KMS-11 (cell line): ENCODE measurements around the gene CDRT4.

ENCODE experiments used
- H2AFZ ChIP-seq: fragments of 200-600 bp; sonication (generic); 2 replicates; pipeline ENCODE4 v1.6.1; 2016; ENCODE audit warnings: antibody characterized with exemption, mixed run types, low read depth
- H3K27ac ChIP-seq: fragments of 200-600 bp; sonication (generic); 2 replicates; pipeline ENCODE4 v1.6.1; 2016; ENCODE audit warnings: mild to moderate bottlenecking, mixed run types
- H3K27me3 ChIP-seq: fragments of 200-600 bp; sonication (generic); 2 replicates; pipeline ENCODE4 v1.6.1; 2017; ENCODE audit warnings: mild to moderate bottlenecking, low read depth, mixed run types, moderate library complexity; ENCODE audit not compliant: insufficient read depth
- H3K36me3 ChIP-seq: fragments of 200-600 bp; sonication (generic); 2 replicates; pipeline ENCODE4 v1.6.1; 2017; ENCODE audit warnings: mild to moderate bottlenecking, mixed run types; ENCODE audit not compliant: insufficient read depth
- H3K4me1 ChIP-seq: fragments of 200-600 bp; sonication (generic); 2 replicates; pipeline ENCODE4 v1.6.1; 2016; ENCODE audit warnings: mild to moderate bottlenecking, low read depth, mixed run types; ENCODE audit not compliant: poor library complexity, severe bottlenecking
- H3K4me2 ChIP-seq: fragments of 200-600 bp; sonication (generic); 2 replicates; pipeline ENCODE4 v1.7.0; 2016; ENCODE audit warnings: mild to moderate bottlenecking, mixed run types
- H3K4me3 ChIP-seq: fragments of 200-600 bp; sonication (generic); IDR thresholded peaks from 2 replicates; pipeline ENCODE4 v1.6.1; 2017; ENCODE audit warnings: low read depth, low read length, mixed read lengths; ENCODE audit not compliant: insufficient read depth
- H3K79me2 ChIP-seq: fragments of 200-600 bp; sonication (generic); 2 replicates; pipeline ENCODE4 v1.6.1; 2016; ENCODE audit warnings: low read depth, mixed run types; ENCODE audit not compliant: insufficient read depth
- H3K9ac ChIP-seq: fragments of 200-600 bp; sonication (generic); 2 replicates; pipeline ENCODE4 v1.6.1; 2016; ENCODE audit warnings: mild to moderate bottlenecking, mixed run types
- H4K20me1 ChIP-seq: fragments of 200-600 bp; sonication (generic); 2 replicates; pipeline ENCODE4 v1.6.1; 2016; ENCODE audit warnings: mild to moderate bottlenecking, mixed run types; ENCODE audit not compliant: insufficient read depth
- CTCF ChIP-seq: fragments of 200-600 bp; sonication (generic); conservative IDR thresholded peaks from 2 replicates; pipeline ENCODE4 v1.6.1; 2017; ENCODE audit warnings: low read depth, mild to moderate bottlenecking, antibody characterized with exemption, low read length, moderate library complexity, mixed read lengths

Gene CDRT4

GRCh38 chr17:15485045-15485444 lies 17.6 kb upstream of the CDRT4 start:
- no peak overlapping the region for H2AFZ ChIP-seq
- TF ChIP-seq CTCF, result no peak
- H3K9ac ChIP-seq, result no peak overlapping the region
- no peaks in the 10 kb centered on the region for H3K79me2 ChIP-seq
- no peak overlapping the region for H3K27ac ChIP-seq
- H3K4me1 ChIP-seq, result no peaks in the 10 kb centered on the region
- no peaks in the 10 kb centered on the region for H4K20me1 ChIP-seq
- no peaks in the 10 kb centered on the region for H3K36me3 ChIP-seq
- no peak overlapping the region for H3K4me3 ChIP-seq
- H3K4me2 ChIP-seq, result no peak overlapping the region
- no peaks in the 10 kb centered on the region for H3K27me3 ChIP-seq

- Histone ChIP-seq H3K9ac (no peak overlapping the region), H3K79me2 (no peaks in the 10 kb centered on the region), H3K27ac (no peak overlapping the region), H3K4me2 (no peak overlapping the region), H3K4me3 (no peak overlapping the region), H3K27me3 (no peaks in the 10 kb centered on the region), H3K36me3 (no peaks in the 10 kb centered on the region), H2AFZ (no peak overlapping the region), H3K4me1 (no peaks in the 10 kb centered on the region), H4K20me1 (no peaks in the 10 kb centered on the region)
- TF ChIP-seq CTCF, result no peak
Measured at GRCh38 chr17:15483431-15483830, 16.0 kb upstream of the CDRT4 start.

GRCh38 chr17:15482476-15482875 lies 15.1 kb upstream of the CDRT4 start:
- H3K4me2 ChIP-seq, result no peak overlapping the region
- no peak overlapping the region for H3K9ac ChIP-seq
- H3K36me3 ChIP-seq, result no peaks in the 10 kb centered on the region
- no peaks in the 10 kb centered on the region for H4K20me1 ChIP-seq
- H3K4me3 ChIP-seq, result no peak overlapping the region
- no peak overlapping the region for H3K27ac ChIP-seq
- H3K79me2 ChIP-seq, result no peaks in the 10 kb centered on the region
- no peak overlapping the region for H2AFZ ChIP-seq
- H3K27me3 ChIP-seq, result no peaks in the 10 kb centered on the region
- H3K4me1 ChIP-seq, result no peaks in the 10 kb centered on the region
- no peak for TF ChIP-seq CTCF

GRCh38 chr17:15481481-15481880 lies 14.1 kb upstream of the CDRT4 start:
- no peak overlapping the region for H3K9ac ChIP-seq
- no peaks in the 10 kb centered on the region for H3K36me3 ChIP-seq
- H3K27me3 ChIP-seq, result no peaks in the 10 kb centered on the region
- no peaks in the 10 kb centered on the region for H3K4me1 ChIP-seq
- no peaks in the 10 kb centered on the region for H4K20me1 ChIP-seq
- H3K79me2 ChIP-seq, result no peaks in the 10 kb centered on the region
- no peak overlapping the region for H3K4me2 ChIP-seq
- no peak overlapping the region for H3K4me3 ChIP-seq
- H3K27ac ChIP-seq, result no peak overlapping the region
- TF ChIP-seq CTCF, result no peak
- H2AFZ ChIP-seq, result no peak overlapping the region

GRCh38 chr17:15480204-15480603 lies 12.8 kb upstream of the CDRT4 start:
- H3K27me3 ChIP-seq, result no peaks in the 10 kb centered on the region
- H3K4me3 ChIP-seq, result no peak overlapping the region
- no peaks in the 10 kb centered on the region for H3K4me1 ChIP-seq
- H2AFZ ChIP-seq, result no peak overlapping the region
- no peak overlapping the region for H3K4me2 ChIP-seq
- H3K36me3 ChIP-seq, result no peaks in the 10 kb centered on the region
- no peaks in the 10 kb centered on the region for H3K79me2 ChIP-seq
- H3K27ac ChIP-seq, result no peak overlapping the region
- no peak for TF ChIP-seq CTCF
- H4K20me1 ChIP-seq, result no peaks in the 10 kb centered on the region
- no peak overlapping the region for H3K9ac ChIP-seq
